ENCODE data around the gene LMX1B.

DNA sequence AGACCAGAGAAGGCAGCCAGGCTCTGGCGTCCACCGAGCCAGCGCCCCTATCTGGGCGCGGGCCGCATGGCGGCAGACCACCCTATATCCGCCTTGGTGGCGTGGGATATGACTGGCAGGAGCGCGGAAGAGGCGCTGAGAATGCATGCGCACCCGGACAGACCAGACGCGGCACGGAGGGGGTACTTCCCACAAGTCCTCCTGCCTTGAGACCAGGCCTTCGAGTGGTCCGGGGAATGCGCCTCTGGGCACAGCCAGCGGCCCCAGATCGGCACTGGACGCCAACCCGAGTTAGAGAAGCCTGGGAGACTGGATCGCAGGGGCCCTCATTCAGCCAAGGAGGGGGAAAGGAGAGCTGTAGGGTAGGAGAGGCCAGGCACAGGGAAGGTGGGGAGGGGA, 2.5 kb upstream of the LMX1B start:
- TF ChIP-seq TAF1 (IDR thresholded peaks at IDR 0.05; ENCODE audit: borderline replicate concordance, insufficient read depth, low read length) (no peak), POLR2AphosphoS5 (IDR thresholded peaks at IDR 0.05; ENCODE audit: low read depth, low read length) (no peak), SIN3A (IDR thresholded peaks at IDR 0.05; ENCODE audit: borderline replicate concordance, insufficient read depth, low read length) (no peak), FOXP2 (optimal IDR thresholded peaks at IDR 0.05; ENCODE audit: borderline replicate concordance, extremely low read depth, extremely low read length, insufficient read depth) (no peak)
- TF ChIP-seq, protein P1, sequence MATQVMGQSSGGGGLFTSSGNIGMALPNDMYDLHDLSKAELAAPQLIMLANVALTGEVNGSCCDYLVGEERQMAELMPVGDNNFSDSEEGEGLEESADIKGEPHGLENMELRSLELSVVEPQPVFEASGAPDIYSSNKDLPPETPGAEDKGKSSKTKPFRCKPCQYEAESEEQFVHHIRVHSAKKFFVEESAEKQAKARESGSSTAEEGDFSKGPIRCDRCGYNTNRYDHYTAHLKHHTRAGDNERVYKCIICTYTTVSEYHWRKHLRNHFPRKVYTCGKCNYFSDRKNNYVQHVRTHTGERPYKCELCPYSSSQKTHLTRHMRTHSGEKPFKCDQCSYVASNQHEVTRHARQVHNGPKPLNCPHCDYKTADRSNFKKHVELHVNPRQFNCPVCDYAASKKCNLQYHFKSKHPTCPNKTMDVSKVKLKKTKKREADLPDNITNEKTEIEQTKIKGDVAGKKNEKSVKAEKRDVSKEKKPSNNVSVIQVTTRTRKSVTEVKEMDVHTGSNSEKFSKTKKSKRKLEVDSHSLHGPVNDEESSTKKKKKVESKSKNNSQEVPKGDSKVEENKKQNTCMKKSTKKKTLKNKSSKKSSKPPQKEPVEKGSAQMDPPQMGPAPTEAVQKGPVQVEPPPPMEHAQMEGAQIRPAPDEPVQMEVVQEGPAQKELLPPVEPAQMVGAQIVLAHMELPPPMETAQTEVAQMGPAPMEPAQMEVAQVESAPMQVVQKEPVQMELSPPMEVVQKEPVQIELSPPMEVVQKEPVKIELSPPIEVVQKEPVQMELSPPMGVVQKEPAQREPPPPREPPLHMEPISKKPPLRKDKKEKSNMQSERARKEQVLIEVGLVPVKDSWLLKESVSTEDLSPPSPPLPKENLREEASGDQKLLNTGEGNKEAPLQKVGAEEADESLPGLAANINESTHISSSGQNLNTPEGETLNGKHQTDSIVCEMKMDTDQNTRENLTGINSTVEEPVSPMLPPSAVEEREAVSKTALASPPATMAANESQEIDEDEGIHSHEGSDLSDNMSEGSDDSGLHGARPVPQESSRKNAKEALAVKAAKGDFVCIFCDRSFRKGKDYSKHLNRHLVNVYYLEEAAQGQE (IDR thresholded peaks at IDR 0.05; ENCODE audit: insufficient read depth in 1 of 2, low read depth in 2 of 2, low read length in 2 of 2) = no peak

Measured in PFSK-1 (cell line).